NK-92 (cell line): ENCODE measurements around the gene CASTOR2.
"Not testable (repeated sequence)": the region's sequence is repeated elsewhere in the genome, so short reads cannot be mapped to it uniquely, and the experiment has no call there.

Experiments used
- DNase-seq: peaks from one replicate; lab custom pipeline; 2025; ENCODE audit not compliant: unreplicated experiment; lab: John Stamatoyannopoulos, UW

Gene CASTOR2

GRCh38 chr7:74994869-74995543 lies 30.5 kb downstream of the CASTOR2 start:
- not testable (repeated sequence) for DNase-seq

GRCh38 chr7:74996361-74996760 lies 31.9 kb downstream of the CASTOR2 start:
- not testable (repeated sequence) for DNase-seq

DNA sequence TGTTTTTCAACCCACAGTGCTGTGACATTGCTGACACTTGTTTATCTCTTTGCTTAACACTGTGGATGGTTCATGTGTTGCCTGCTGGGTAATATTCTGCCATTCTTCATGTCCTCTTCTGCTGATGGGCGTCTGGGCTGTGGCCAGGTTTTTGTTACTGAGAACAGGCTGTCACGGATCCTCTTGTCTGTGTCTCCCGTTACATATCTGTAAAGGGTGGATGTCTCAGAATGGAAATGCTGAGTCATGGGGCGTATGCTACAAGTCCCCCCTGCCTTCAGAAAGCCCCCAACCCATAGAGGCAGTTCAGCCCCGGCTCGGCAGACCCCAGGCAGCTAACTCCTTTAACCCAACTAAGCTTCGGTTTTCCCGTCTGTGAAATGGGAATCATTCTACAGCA lies 33.3 kb downstream of the CASTOR2 start:
- not testable (repeated sequence) for DNase-seq

DNA sequence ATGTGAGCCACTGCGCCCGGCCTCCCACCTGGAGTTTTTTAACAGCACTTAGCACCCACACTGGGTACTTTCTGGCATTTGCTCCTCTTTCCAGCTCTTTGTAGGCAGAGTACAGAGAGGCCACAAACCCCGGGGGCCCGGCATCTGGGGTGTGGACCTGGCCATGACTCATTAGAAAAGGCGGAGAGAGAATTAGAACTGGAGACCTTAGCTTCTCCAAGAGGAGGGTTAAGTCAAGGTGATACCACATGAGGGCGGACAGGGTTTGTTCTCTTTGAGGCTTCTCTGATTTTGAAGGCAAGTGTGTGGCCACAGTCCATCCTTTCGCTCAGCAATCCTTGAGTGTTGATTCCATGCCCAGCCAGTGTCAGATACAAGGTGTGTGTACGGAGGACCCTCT lies 36.9 kb downstream of the CASTOR2 start:
- not testable (repeated sequence) for DNase-seq

- DNase-seq = no peak
These were observed 45.5 kb downstream of the CASTOR2 start for GRCh38 chr7:75010036-75010435.

DNA sequence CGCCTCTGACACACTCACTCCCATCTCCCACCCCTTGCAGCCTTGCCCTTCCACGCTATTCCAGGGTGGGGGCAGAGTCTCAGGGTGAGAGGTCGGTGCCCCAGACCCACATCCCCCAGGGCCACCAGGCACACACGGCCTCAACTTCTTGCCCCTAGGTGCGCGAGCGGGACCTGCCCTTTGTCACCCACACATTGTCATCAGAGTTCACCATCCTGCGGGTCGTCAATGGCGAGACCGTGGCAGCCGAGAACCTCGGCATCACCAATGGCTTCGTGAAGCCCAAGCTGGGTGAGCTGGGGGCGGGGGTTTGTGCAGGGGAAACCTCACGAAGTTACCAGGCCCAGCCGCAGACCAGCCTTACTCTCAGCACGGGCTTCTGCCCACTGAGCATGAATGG lies 53.3 kb downstream of the CASTOR2 start:
- no peak for DNase-seq

GRCh38 chr7:75018570-75019364 lies 54.3 kb downstream of the CASTOR2 start:
- no peak for DNase-seq

DNA sequence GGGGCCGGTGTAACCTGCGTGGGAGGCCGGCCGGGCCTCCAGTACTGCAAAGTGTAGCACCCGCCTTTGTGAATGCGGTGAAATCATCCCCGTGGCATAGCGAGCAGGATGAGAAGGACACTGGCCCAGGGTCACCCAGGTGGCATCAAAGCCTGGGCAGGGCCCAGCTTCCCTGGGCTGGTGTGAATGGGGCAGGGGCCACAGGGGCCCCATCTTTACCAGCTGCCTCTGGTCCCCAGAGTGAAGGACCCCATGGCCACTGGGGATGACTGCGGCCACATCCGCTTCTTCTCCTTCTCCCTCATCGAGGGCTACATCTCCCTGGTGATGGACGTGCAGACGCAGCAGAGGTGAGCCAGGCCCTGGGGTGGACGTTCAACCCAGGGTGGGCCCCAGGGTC lies 55.3 kb downstream of the CASTOR2 start:
- no peak for DNase-seq

DNA sequence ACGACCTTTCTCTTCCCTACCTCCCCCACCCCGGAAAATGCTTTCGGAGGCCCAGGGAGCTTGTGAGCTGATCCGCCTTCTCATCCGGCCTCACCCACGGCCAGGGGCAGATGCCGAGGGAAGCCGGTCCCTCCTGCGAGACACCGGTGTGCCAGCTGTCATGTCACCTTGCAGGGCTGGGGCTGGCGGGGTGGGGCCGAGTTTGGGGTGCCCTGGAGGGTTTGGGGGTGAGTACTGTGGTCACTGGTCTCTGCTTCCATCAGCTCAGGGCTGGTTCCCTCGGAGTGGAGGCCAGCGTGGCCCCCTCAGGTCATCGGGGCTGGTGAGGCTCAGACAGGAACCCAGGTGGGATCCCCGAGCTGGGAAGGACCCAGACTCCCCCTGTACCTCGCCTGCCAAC lies 60.4 kb downstream of the CASTOR2 start:
- no peak for DNase-seq

GRCh38 chr7:75028299-75028698 lies 63.8 kb downstream of the CASTOR2 start:
- no peak for DNase-seq

- no peak for DNase-seq
These were observed 68.6 kb downstream of the CASTOR2 start for GRCh38 chr7:75033064-75033463.

DNA sequence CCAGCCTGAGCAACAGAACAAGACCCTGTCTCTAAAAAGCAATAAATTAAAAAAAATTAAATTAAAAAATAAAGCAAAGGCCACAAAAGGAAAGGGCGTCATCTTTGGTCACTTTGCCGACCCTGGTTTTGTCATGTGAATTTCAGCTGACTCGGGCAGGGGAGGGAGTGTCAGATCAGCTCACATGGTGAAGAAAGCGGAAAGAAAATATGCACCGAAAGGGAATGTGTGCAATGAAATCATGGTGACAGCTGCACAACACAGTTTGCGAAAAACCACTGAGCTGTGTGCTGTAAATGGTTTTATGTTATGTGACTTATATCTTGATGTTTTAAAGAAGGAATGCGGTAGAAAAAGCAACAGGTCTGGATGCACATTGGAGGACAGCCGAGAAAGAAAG lies 69.3 kb downstream of the CASTOR2 start:
- DNase-seq = no peak

GRCh38 chr7:75038508-75038907 lies 74.0 kb downstream of the CASTOR2 start:
- no peak for DNase-seq

GRCh38 chr7:75039166-75039565 lies 74.7 kb downstream of the CASTOR2 start:
- DNase-seq = no peak

GRCh38 chr7:75039709-75040108 lies 75.2 kb downstream of the CASTOR2 start:
- no peak for DNase-seq

GRCh38 chr7:75040512-75040911 lies 76.0 kb downstream of the CASTOR2 start:
- no peak for DNase-seq

GRCh38 chr7:75042286-75042685 lies 77.8 kb downstream of the CASTOR2 start:
- no peak for DNase-seq

DNA sequence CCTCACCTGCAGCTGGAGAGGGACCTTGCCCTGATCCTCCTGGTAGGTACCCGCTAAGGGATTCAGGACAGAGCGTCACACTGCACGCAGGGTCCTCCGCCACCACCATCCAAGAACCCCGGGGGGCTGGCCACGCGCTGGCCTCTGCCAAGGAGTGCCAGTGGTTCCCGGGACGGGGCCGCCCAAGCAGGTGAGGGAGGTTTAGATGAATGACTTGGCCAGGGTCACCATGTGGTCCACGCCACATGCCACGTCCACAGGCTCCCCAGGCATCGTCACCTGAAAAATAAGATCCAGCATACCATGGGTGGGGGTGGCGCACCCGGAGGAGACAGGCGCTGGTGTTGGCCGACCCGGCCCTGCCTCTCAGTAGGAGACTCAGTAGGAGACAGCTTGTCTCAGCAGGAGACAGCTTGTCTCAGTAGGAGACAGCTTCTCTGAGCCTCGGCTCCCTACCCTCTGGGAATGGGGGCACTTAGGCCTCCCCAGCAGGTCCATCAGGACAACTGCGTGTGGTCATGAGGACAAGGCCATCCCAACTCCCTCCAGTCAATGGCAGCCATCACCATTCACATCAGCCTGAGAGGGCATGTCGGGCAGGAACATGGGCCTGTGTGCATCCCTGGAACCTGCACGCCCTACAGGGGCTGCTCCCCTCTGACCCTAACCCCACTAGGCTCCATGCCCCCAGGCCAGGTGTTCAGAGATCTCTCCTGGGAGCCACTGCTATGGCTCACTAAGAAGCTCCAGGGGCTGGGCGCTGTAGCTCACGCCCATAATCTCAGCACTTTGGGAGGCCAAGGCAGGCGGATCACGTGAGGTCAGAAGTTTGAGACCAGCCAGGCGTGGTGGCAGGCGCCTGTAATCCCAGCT lies 78.6 kb downstream of the CASTOR2 start:
- DNase-seq = no peak

DNA sequence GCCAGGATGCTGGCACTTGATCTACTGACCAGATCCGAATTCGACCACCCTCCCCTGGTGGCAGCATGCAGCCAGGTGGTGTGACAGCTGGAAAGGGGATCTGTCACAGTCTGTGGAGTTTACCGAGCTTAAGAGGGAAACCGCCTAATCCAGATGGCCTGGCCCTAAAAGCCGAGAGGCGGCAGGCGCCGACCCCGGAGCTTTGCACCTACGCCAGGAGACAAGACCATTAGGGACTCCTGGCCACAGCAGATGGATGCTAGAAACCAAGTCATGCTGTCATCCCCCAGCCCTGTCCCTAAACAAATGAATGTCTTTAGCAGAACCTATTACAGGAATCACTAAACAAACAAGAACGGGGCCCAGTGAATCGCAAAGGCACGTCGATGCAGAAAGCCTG lies 81.4 kb downstream of the CASTOR2 start:
- DNase-seq = no peak

GRCh38 chr7:75048435-75049379 lies 84.2 kb downstream of the CASTOR2 start:
- DNase-seq = no peak
